IPS DF 4.7 (cell line): ENCODE measurements around the gene ATP5F1E.
"Not testable (repeated sequence)": the region's sequence is repeated elsewhere in the genome, so short reads cannot be mapped to it uniquely, and the experiment has no call there.

ENCODE experiments used
- DNase-seq: peaks from one replicate; pipeline ENCODE4 v3.0.0-alpha.2; 2013; ENCODE audit warnings: low spot score; ENCODE audit errors: extremely low read depth

ATP5F1E gene

DNA sequence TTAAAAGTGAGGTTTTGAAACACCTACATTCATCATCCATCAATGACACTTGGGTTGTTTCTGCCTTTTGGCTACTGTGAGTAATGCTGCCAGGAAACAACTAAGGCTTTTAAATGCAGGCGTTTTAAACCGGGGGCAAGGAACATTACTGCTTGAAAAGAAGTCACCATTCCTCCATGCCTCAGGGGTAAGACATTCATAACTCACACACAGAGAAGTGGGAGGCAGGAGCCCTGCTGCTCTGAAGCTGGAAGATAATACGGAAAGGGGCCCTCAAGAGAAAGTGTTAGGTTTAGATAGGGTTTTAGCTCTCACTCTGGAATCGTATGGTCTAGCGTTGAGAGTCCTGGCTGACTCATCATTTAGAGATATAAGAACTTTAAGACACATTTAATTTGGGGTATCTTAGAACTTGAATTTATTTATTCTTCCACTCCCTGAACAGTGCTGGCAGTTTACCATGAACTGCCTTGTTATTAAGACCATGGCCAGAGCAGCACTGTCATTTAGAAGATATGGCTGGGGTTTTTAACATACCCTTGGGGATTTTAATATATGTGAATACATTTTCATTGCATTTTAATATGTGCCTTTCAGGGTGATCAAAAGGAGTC lies 11.1 kb downstream of the ATP5F1E start:
- no peak for DNase-seq

GRCh38 chr20:59019217-59019616 lies 12.9 kb downstream of the ATP5F1E start, which contains the start of gene TUBB1:
TSS of gene TUBB1 (plus strand) at chr20:59019429. CDS start at chr20:59019523, 94 bp downstream.
- DNase-seq, result no peak

DNA sequence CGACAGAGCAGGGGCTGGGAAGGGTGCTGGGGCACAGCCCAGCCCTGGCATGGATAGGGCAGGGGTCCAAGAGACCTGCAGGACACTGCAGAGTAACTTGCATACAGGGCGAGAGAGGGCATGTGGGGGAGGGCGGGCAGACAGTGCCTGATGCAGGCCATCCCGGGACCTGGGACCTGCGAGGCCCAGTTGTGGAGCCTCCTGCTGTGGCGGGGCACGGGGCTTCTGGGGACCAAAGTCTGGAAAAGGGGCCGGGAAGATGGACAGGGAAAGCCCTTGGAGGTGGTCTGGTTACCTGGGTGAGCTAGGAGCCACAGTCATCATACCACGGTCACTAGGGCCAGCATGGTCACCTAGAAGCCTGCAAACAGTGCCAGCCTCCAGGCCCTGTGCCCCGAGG lies 13.3 kb downstream of the ATP5F1E start:
- no peak for DNase-seq

- DNase-seq, result no peak
These were observed 14.5 kb downstream of the ATP5F1E start for GRCh38 chr20:59017493-59018231.

GRCh38 chr20:59016795-59017492 lies 15.2 kb downstream of the ATP5F1E start:
- DNase-seq, result no peak

GRCh38 chr20:59015812-59016711 lies 16.1 kb downstream of the ATP5F1E start:
- DNase-seq, result no peak

DNA sequence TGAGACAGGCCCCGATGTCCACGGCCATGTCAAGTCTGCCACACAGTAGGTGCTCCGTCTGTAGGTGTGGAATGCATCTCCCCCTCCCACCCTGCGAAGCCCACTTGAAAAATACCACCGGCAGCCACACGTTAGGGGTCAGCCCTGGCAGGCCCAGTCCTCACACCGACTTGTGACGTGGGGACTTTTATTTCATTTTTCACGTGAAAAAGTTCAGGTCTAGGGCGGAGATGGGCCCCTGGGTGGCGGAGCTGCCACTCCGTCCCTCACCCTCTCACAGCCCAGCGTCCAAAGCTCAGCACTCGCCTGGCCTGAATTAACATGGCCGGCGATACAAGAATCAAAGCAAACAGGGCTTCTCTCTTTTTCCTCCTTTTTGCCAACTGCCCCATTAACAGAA lies 16.7 kb downstream of the ATP5F1E start:
- DNase-seq, result no peak

GRCh38 chr20:59014680-59015389 lies 17.3 kb downstream of the ATP5F1E start:
- no peak for DNase-seq

- DNase-seq, result no peak
These were observed 18.1 kb downstream of the ATP5F1E start for GRCh38 chr20:59013959-59014608.

- no peak for DNase-seq
These were observed 18.8 kb downstream of the ATP5F1E start for GRCh38 chr20:59013031-59013951.

GRCh38 chr20:59011874-59012157 lies 20.3 kb downstream of the ATP5F1E start:
- not testable (repeated sequence) for DNase-seq

DNA sequence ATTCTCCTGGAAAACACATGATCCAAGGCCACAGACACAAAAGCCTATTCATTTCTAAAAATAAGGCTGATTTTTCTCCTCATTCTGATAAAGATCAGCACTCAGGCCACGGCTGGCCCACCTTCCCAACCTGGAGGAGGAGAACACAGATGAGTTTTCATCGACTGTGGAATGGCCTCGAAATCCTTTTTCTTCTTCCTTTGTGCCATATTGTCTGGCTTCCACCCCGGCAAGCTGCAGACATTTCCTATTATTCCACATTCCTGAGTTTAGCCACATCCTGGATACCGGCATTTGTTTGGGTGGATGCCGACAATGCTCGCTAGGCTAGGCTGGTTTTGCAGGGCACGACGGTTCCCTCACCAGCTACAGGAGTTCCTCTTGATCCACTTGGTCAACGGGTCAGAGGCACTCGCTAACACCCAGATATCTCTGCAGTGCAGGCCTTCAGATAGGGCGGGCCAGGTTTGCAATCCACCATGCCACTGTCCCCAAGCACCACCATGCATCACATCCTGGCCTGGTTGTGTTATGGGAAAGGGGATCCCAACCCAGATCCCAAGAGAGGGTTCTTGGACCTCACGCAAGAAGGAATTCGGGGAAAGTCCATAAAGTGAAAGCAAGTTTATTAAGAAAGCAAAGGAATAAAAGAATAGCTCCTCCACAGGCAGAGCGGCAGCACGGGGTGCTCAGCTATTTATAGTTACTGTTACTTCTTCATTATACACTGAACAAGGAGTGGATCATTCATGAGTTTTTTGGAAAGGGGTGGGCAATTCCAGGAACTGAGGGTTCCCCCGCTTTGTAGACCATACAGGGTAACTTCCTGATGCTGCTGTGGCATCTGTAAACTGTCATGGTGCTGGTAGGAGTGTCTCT lies 20.9 kb downstream of the ATP5F1E start:
- DNase-seq, result no peak

DNA sequence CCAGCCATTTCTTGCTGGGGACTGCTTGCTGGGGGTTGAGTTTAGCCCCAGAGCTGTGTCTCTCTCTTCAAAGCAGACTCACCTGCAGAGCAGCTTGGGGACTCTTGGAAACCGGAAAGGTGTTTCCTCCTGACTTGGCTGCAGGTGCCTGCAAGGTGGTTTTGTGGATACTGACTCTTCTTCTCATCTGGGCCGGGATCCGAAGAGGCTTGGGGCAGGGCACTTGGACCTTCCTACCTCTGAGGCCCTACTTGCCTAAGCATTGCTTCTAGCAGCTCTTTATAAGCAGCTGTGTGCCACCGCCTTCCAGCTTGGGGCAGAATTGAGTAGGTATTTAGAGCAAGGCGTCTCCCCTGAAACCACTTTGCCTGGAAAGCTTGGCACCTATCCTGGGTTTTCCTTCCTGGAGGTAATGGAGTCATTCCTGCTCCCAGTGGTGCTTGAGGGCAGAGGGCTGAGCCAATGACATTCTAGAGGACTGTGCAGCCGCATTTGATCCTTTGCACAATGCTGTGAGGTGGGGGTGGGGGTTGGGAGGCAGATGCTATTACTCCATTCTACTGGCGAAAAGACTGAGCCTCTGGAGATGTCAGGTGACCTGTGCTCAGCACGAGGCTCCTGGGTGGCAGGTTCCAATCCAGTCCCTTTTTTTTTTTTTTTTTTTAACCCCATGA lies 21.7 kb downstream of the ATP5F1E start:
- no peak for DNase-seq

DNA sequence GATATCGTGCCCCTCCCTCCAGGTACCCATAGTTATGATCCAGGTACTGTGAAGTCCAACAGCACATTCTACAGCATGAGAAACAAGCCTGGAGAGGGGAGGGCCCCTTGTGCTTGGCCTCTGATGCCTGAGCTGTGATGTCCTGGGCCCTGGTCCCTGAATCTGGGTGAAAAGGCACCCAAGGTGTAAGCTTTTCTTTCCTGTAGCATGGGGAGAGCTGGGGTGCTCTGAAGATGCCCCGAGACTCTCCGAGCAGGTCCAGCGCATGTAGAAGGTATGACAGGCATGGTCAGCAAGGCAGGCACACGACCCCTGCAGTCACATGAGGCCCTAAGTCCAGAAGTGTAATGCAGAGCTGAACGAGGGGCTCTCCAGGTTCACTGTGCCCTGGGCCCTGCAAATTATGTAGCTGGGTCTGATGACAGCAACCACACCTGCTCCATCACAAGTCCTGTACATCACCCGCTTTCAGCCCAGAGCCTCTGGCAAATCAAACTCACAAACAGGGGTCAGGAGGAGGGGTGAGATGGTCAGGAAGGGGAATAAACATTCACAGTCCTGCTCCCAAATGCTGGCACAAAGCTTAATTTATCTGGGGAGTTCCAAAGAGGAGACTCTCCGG lies 23.3 kb downstream of the ATP5F1E start:
- no peak for DNase-seq

DNA sequence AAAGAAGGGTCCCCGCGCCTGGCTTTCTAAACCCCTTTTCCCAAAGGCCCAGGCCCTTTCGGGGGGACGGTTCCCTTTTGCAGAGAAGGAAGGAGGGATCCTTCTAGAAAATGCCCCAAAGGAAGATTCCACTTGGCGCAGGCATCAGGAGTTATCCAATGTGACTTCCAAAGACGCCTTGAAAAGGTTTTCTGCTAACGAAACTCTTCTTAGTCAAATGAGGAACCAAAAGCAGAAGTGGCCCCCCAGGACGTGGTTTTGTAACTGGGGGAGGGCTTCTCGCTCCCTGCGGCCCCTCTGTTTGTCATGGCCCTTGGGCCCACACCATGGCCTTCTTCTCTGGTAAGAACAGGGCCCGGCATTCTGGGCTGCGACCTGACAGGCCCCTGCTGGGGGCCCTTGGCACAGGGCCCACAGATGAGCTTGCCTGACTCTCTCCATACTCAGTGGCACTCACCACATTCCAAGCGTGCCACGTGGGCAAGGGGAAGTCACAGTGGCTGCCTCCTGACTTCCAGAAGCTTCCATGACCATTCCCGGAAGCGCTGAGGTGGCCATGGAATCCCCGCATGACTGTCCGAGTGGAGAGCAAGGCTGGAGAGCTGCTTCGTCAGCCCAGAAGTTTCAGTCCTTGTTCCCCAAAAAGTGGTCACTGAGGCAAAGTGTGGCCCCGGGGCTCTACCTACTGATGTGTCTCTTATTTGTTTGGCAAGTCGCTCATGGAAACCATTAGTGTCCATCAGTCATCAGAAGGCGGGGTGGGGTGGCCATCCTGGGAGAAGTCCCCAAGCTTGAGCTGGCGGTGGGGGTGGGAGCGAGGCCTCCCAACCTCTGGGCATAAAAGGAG lies 24.2 kb downstream of the ATP5F1E start:
- DNase-seq, result no peak

GRCh38 chr20:59006864-59007664 lies 25.1 kb downstream of the ATP5F1E start, which contains the start of gene CTSZ:
TSS of gene CTSZ (minus strand) at chr20:59007254. CDS start at chr20:59007128, 126 bp downstream.
- no peak for DNase-seq
